GM20000 (cell line): ENCODE results near the gene VPS13D.

Experiments
- DNase-seq: peaks from one replicate; pipeline ENCODE4 v3.0.0; 2012; ENCODE audit warnings: low spot score
- TF ChIP-seq, protein P1 (sequence below): IDR thresholded peaks from 2 replicates; pipeline ENCODE4 v1.5.1; 2012; ENCODE audit warnings: mild to moderate bottlenecking, control low read depth; ENCODE audit errors: extremely low read depth, missing control alignments

Gene VPS13D

GRCh38 chr1:12201352-12202189 is 28.3 kb upstream of the VPS13D start:
- no peak for DNase-seq
- TF ChIP-seq, protein P1, sequence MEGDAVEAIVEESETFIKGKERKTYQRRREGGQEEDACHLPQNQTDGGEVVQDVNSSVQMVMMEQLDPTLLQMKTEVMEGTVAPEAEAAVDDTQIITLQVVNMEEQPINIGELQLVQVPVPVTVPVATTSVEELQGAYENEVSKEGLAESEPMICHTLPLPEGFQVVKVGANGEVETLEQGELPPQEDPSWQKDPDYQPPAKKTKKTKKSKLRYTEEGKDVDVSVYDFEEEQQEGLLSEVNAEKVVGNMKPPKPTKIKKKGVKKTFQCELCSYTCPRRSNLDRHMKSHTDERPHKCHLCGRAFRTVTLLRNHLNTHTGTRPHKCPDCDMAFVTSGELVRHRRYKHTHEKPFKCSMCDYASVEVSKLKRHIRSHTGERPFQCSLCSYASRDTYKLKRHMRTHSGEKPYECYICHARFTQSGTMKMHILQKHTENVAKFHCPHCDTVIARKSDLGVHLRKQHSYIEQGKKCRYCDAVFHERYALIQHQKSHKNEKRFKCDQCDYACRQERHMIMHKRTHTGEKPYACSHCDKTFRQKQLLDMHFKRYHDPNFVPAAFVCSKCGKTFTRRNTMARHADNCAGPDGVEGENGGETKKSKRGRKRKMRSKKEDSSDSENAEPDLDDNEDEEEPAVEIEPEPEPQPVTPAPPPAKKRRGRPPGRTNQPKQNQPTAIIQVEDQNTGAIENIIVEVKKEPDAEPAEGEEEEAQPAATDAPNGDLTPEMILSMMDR, result no peak

GRCh38 chr1:12202190-12202497 is 27.7 kb upstream of the VPS13D start:
- DNase-seq, result no peak
- TF ChIP-seq, protein P1, result no peak

DNA sequence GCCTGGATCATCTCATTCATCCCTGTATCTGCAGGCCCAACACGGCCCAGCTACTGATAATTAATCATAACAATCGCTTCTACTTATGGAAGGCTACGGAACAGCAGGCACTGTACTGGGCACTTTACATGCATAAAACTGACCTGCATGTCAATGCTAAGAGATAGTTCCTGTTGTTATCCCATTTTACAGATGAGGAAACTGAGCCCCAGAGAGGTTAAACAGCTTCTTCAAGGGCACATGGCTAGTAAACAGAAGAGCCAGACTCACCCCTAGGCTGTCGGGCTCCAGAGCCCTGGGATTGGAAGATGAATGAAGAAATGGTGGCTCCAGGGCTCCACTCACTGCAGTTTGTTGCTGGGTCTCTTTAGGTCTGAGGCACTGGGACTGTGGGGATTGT is 27.3 kb upstream of the VPS13D start:
- DNase-seq, result no peak
- TF ChIP-seq, protein P1, result no peak

- DNase-seq, result no peak
- TF ChIP-seq, protein P1, result no peak
Measured at GRCh38 chr1:12203216-12204007, 26.4 kb upstream of the VPS13D start.

GRCh38 chr1:12204140-12204539 is 25.7 kb upstream of the VPS13D start:
- DNase-seq, result peak; percentile 65
- TF ChIP-seq, protein P1, result no peak

GRCh38 chr1:12204754-12205658 is 24.8 kb upstream of the VPS13D start:
- peak; percentile 12 for DNase-seq
- TF ChIP-seq, protein P1, result no peak
